ENCODE data around the gene DCXR. TPM values are rescaled to one million over a fixed set of nuclear protein-coding genes. Genes with fewer than 3 reads are reported as not detected.
A peak's percentile ranks its signal among the peaks of the same experiment; 100 is the strongest.

Gene DCXR
- total RNA-seq, 1 donor from 2014 or later: 80.0 TPM

- intact Hi-C loops (cut with DNase I): no loop called here
- DNase-seq (ENCODE audit: low spot score): no peak
- peak; percentile 75 for ATAC-seq
These were observed 39.5 kb upstream of the DCXR start for GRCh38 chr17:82076785-82077591.

GRCh38 chr17:82076018-82076784 is 38.7 kb upstream of the DCXR start:
- ATAC-seq (no peak), DNase-seq (ENCODE audit: low spot score) (no peak)
- intact Hi-C loops (cut with DNase I): no loop called here

- ATAC-seq: no peak
- intact Hi-C loops (cut with DNase I): no loop called here
- no peak for DNase-seq (ENCODE audit: low spot score)
These were observed 35.9 kb upstream of the DCXR start for GRCh38 chr17:82073446-82073845.

- ATAC-seq (no peak), DNase-seq (ENCODE audit: low spot score) (no peak)
- intact Hi-C loops (cut with DNase I): no loop called here
These were observed 35.3 kb upstream of the DCXR start for GRCh38 chr17:82072827-82073226.

GRCh38 chr17:82070611-82071010 is 33.1 kb upstream of the DCXR start:
- no peak for ATAC-seq
- no peak for DNase-seq (ENCODE audit: low spot score)
- intact Hi-C loops (cut with DNase I): no loop called here

- peak; percentile 81 for ATAC-seq
These were observed 28.3 kb upstream of the DCXR start, which contains the start of gene DUS1L for GRCh38 chr17:82065638-82066303. TSS of gene DUS1L (minus strand) at chr17:82065804. CDS start at chr17:82065059, 745 bp downstream.

GRCh38 chr17:82065193-82065637 is 27.7 kb upstream of the DCXR start:
- DNase-seq (ENCODE audit: low spot score) (no peak), ATAC-seq (no peak)
- intact Hi-C loops (cut with DNase I): no loop called here

More at GRCh38 chr17:82065638-82066303, 28.3 kb upstream of the DCXR start, which contains the start of gene DUS1L:
- intact Hi-C loops (cut with DNase I): no loop called here
- DNase-seq (ENCODE audit: low spot score): peak; percentile 84

- intact Hi-C loops (cut with DNase I): no loop called here
- DNase-seq (ENCODE audit: low spot score) (no peak), ATAC-seq (no peak)
These were observed 27.1 kb upstream of the DCXR start for GRCh38 chr17:82064433-82065192.

- DNase-seq (ENCODE audit: low spot score) (no peak), ATAC-seq (no peak)
- intact Hi-C loops (cut with DNase I): no loop called here
These were observed 26.2 kb upstream of the DCXR start for GRCh38 chr17:82063424-82064415.

- no peak for DNase-seq (ENCODE audit: low spot score)
- intact Hi-C loops (cut with DNase I): no loop called here
- no peak for ATAC-seq
These were observed 25.5 kb upstream of the DCXR start for GRCh38 chr17:82062984-82063368.

GRCh38 chr17:82062076-82062983 is 24.8 kb upstream of the DCXR start:
- no peak for ATAC-seq
- DNase-seq (ENCODE audit: low spot score): no peak
- intact Hi-C loops (cut with DNase I): no loop called here

GRCh38 chr17:82061047-82061925 is 23.8 kb upstream of the DCXR start:
- DNase-seq (ENCODE audit: low spot score): no peak
- intact Hi-C loops (cut with DNase I): no loop called here
- no peak for ATAC-seq

- ATAC-seq: no peak
- no peak for DNase-seq (ENCODE audit: low spot score)
These were observed 23.1 kb upstream of the DCXR start for GRCh38 chr17:82060614-82061013.

GRCh38 chr17:82060001-82060380 is 22.5 kb upstream of the DCXR start:
- ATAC-seq: no peak

More at GRCh38 chr17:82060614-82061013, 23.1 kb upstream of the DCXR start:
- intact Hi-C loops (cut with DNase I): no loop called here

GRCh38 chr17:82059272-82060000 is 21.9 kb upstream of the DCXR start:
- DNase-seq (ENCODE audit: low spot score) (no peak), ATAC-seq (no peak)
- intact Hi-C loops (cut with DNase I): no loop called here

More at GRCh38 chr17:82060001-82060380, 22.5 kb upstream of the DCXR start:
- DNase-seq (ENCODE audit: low spot score): no peak
- intact Hi-C loops (cut with DNase I): no loop called here

All from sciatic nerve (tissue), 2 donors.